ENCODE data around the gene PSAT1. TPM values are rescaled to one million over a fixed set of nuclear protein-coding genes. Genes with fewer than 3 reads are reported as not detected.

The PSAT1 gene
- total and polyA plus RNA-seq, 2 of the 13 experiments (the other 11 are each of a cell fraction or from before 2014, with no cell fraction given): 135 to 229 TPM

- peaks cover 43 to 83% of the 10 kb centered on the region in 2 experiments for H3K36me3 ChIP-seq (replicated peaks in 1 of 2; ENCODE audit: control insufficient read depth in 1 of 2, insufficient read depth in 2 of 2, low read length in 2 of 2)
- no peak for ATAC-seq
- POLR2A ChIA-PET: interaction anchor here (0.6 kb wide), 1 partner anchor 852 kb away, joined by 3 read pairs; no protein-coding TSS in a partner anchor
Measured at GRCh38 chr9:78319197-78320029, 22.5 kb downstream of the PSAT1 start.

More at GRCh38 chr9:78319197-78320029, 22.5 kb downstream of the PSAT1 start:
- Histone ChIP-seq H3K4me1 (ENCODE audit: insufficient read depth, low read length) (no peaks in the 10 kb centered on the region), H3K4me3 (replicated peaks in 1 of 3; ENCODE audit: insufficient read depth in 1 of 3, low read depth in 2 of 3, low read length in 3 of 3) (no peak overlapping the region), H3K79me2 (ENCODE audit: insufficient read depth, low read length) (peaks cover 13% of the 10 kb centered on the region), H3K9me3 (ENCODE audit: low read length) (no peaks in the 10 kb centered on the region), H4K20me1 (ENCODE audit: insufficient read depth, low read length) (peaks cover 33% of the 10 kb centered on the region), H3K27ac (ENCODE audit: extremely low read length, insufficient read depth, low read length) (no peak overlapping the region), H3K27me3 (ENCODE audit: control insufficient read depth in 1 of 2, insufficient read depth in 2 of 2, low read length in 2 of 2) (no peaks in the 10 kb centered on the region), H2AFZ (ENCODE audit: low read length) (no peak overlapping the region), H3K9ac (ENCODE audit: insufficient read depth, low read depth, low read length) (no peak overlapping the region), H3K4me2 (ENCODE audit: low read depth, low read length) (no peak overlapping the region)
- peak; percentile 50 for TF ChIP-seq POLR2G (IDR thresholded peaks at IDR 0.05; ENCODE audit: low read depth, low read length)
- no peak for TF ChIP-seq NONO (IDR thresholded peaks at IDR 0.05)
- TF ChIP-seq NONO (CRISPR knock-in tag; conservative IDR thresholded peaks at IDR 0.05): 0 out of 2 replicates have a peak, but pooled peaks have one; percentile 19
- TF ChIP-seq MAFF (IDR thresholded peaks at IDR 0.05; ENCODE audit: low read depth, low read length): peak; percentile 46
- TF ChIP-seq MAFK (conservative IDR thresholded peaks at IDR 0.05 in 1 of 2, IDR thresholded peaks at IDR 0.05 in 1 of 2; ENCODE audit: low read length in 2 of 2): peak; percentile 68 to 77
- TF ChIP-seq PRDM10 (CRISPR knock-in tag; IDR thresholded peaks at IDR 0.05; ENCODE audit: low read depth): no peak
- no peak for TF ChIP-seq ZNF768 (CRISPR knock-in tag; IDR thresholded peaks at IDR 0.05)
- TF ChIP-seq ATF4 (CRISPR knock-in tag; IDR thresholded peaks at IDR 0.05): 0 out of 4 replicates have a peak, but pooled peaks of 1 of the 2 experiments have one; percentile 8
- no peak for TF ChIP-seq CREM (IDR thresholded peaks at IDR 0.05)
- TF ChIP-seq CREM (CRISPR knock-in tag; IDR thresholded peaks at IDR 0.05): no peak
- 0 out of 2 replicates have a peak, but pooled peaks have one; percentile 9 for TF ChIP-seq RBFOX2 (IDR thresholded peaks at IDR 0.05; ENCODE audit: low read depth, low read length)
- no peak for TF ChIP-seq ZNF251 (CRISPR knock-in tag; IDR thresholded peaks at IDR 0.05)
- TF ChIP-seq PAF1 (CRISPR knock-in tag; IDR thresholded peaks at IDR 0.05): peak; percentile 46; the same call in 1 of the 2 replicates
- peak; percentile 86 for TF ChIP-seq RBM22 (optimal IDR thresholded peaks at IDR 0.05; ENCODE audit: low read length)
- peak in 1 of 2 experiments; percentile 15; a peak in 1 of 4 replicates for TF ChIP-seq POLR2A (IDR thresholded peaks at IDR 0.05; ENCODE audit: insufficient read depth in 1 of 2, low read depth in 2 of 2, low read length in 2 of 2)
- peak; percentile 83; the same call in 1 of the 2 replicates for TF ChIP-seq SSRP1 (CRISPR knock-in tag; IDR thresholded peaks at IDR 0.05)
- no peak for FAIRE-seq
- WGBS (ENCODE audit: low lambda C conversion rate): 99% methylated on average over 4 of the region's 6 CpGs
- CTCF ChIA-PET (ENCODE audit: low intra/inter-chr PET ratio, low total read pairs): no interaction called here
- DNase-seq (ENCODE audit: low spot score): no peak
- no TSS peak for BruUV-seq (replicated peaks)
- in situ Hi-C loops (cut with HindIII; ENCODE audit: extremely low pct_ligation_motif_present, low pct_unique_long_range_greater_than_20kb) (loop anchor here (10.0 kb wide), 1 partner anchor 55 kb away; no protein-coding TSS in a partner anchor), intact Hi-C loops (cut with micrococcal nuclease; ENCODE audit: unreplicated experiment) (loop anchor here (2.0 kb wide), 1 partner anchor 21 kb away; no protein-coding TSS in a partner anchor)

Measured in HepG2 (cell line).